Measurements from ENCODE around the gene HSPG2.

The HSPG2 gene

DNA sequence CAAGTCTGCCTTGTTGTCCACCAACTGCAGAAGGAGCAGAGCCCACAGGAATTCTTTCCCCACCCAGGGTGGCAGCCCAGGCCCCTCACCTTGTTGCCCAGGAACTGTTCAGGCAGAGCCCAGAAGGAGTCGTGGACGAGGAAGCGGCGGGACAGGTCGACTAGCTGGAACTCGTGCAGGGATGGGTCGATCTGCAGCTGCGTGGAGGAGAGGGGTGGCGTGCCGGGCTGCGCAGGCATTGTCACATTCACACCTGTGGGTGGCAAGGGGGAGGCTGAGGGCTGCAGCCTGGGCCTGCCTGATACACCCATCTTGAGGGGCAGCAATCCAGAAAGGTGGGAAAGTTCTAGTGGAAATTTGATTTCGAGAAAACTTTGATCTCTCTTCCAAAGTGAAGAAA, 55.9 kb downstream of the HSPG2 start:
- POLR2A ChIA-PET: no interaction called here
- TF ChIP-seq, protein P1, sequence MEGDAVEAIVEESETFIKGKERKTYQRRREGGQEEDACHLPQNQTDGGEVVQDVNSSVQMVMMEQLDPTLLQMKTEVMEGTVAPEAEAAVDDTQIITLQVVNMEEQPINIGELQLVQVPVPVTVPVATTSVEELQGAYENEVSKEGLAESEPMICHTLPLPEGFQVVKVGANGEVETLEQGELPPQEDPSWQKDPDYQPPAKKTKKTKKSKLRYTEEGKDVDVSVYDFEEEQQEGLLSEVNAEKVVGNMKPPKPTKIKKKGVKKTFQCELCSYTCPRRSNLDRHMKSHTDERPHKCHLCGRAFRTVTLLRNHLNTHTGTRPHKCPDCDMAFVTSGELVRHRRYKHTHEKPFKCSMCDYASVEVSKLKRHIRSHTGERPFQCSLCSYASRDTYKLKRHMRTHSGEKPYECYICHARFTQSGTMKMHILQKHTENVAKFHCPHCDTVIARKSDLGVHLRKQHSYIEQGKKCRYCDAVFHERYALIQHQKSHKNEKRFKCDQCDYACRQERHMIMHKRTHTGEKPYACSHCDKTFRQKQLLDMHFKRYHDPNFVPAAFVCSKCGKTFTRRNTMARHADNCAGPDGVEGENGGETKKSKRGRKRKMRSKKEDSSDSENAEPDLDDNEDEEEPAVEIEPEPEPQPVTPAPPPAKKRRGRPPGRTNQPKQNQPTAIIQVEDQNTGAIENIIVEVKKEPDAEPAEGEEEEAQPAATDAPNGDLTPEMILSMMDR (IDR thresholded peaks at IDR 0.05; ENCODE audit: insufficient read depth, low read length, missing control alignments): no peak
- no peak overlapping the region for H3K4me3 ChIP-seq (ENCODE audit: low read depth, low read length)
- CTCF ChIA-PET: interaction anchor here (1.3 to 2.2 kb wide), 2 partner anchors 13 to 82 kb away, joined by 3 to 7 read pairs; no protein-coding TSS in a partner anchor
- DNase-seq (ENCODE audit: low read depth, low spot score): no peak

DNA sequence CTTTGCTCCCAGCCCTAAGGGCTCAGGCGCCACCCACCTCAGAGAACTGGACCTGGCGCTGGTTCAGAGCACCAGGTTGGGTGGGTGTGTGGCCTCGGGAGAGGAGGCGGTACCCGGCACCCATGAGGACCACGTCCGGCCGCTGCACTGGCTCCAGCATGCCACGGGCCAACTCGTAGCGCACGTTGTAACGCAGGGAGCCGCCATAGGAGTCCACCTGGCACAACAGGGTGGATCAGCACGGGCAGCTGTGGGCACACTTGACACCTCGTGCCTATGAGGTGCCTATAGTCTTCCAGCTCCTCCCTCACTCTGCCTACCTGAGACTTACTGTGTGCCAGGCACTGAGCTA, 56.5 kb downstream of the HSPG2 start:
- H3K4me3 ChIP-seq (ENCODE audit: low read depth, low read length): no peak overlapping the region
- TF ChIP-seq, protein P1 (IDR thresholded peaks at IDR 0.05; ENCODE audit: insufficient read depth, low read length, missing control alignments): no peak
- ChIA-PET POLR2A (no interaction called here), CTCF (interaction anchor here (2.2 kb wide), 1 partner anchor 83 kb away, joined by 7 read pairs; no protein-coding TSS in a partner anchor)
- DNase-seq (ENCODE audit: low read depth, low spot score): no peak

DNA sequence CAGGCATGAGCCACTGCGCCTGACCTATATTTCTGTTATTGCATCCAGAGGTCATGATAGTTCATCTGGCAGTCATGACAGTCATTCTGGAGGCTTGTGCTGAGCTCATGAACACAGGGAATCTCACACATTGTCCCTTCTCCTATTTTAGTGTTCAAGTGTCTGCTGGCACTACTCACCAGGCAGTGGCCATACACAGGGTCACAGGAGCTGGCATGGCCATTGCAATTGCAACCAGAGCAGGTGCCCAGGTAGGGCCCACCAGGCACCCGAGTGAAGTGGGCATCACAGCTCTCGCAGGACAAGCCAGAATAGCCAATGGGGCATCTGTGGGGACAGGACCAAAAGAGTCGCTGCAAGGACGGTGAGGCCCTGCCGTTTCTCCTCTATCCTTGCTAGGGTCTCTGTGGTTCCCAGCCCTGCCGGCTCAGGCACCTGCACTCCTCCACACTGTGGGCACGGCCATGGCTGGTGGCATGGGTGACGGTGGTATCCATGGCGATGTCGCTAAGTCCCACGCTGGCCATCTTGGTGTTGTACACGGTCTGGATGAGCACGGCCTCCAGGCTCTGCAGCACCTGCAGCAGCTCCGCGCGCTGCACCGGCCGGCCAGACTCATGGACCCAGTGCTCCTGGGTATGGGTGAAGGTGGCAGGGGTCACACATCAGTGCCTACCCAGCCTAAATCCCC, 57.0 kb downstream of the HSPG2 start:
- TF ChIP-seq, protein P1 (IDR thresholded peaks at IDR 0.05; ENCODE audit: insufficient read depth, low read length, missing control alignments): no peak
- CTCF ChIA-PET: interaction anchor here (2.2 kb wide), 1 partner anchor 83 kb away, joined by 7 read pairs; no protein-coding TSS in a partner anchor
- no peak overlapping the region for H3K4me3 ChIP-seq (ENCODE audit: low read depth, low read length)
- POLR2A ChIA-PET: no interaction called here
- DNase-seq (ENCODE audit: low read depth, low spot score): no peak

- ChIA-PET POLR2A (no interaction called here), CTCF (interaction anchor here (0.5 to 2.2 kb wide), 2 partner anchors 19 to 84 kb away, joined by 3 to 7 read pairs; no protein-coding TSS in a partner anchor)
- no peak overlapping the region for H3K4me3 ChIP-seq (ENCODE audit: low read depth, low read length)
- TF ChIP-seq, protein P1 (IDR thresholded peaks at IDR 0.05; ENCODE audit: insufficient read depth, low read length, missing control alignments): no peak
- DNase-seq (ENCODE audit: low read depth, low spot score): no peak
These were observed 58.2 kb downstream of the HSPG2 start for GRCh38 chr1:21878840-21879478.

GRCh38 chr1:21878009-21878773, 58.9 kb downstream of the HSPG2 start:
- TF ChIP-seq, protein P1 (IDR thresholded peaks at IDR 0.05; ENCODE audit: insufficient read depth, low read length, missing control alignments): no peak
- ChIA-PET CTCF (interaction anchor here (1.1 kb wide), 1 partner anchor 86 kb away, joined by 4 read pairs; no protein-coding TSS in a partner anchor), POLR2A (no interaction called here)
- H3K4me3 ChIP-seq (ENCODE audit: low read depth, low read length): no peak overlapping the region
- no peak for DNase-seq (ENCODE audit: low read depth, low spot score)

DNA sequence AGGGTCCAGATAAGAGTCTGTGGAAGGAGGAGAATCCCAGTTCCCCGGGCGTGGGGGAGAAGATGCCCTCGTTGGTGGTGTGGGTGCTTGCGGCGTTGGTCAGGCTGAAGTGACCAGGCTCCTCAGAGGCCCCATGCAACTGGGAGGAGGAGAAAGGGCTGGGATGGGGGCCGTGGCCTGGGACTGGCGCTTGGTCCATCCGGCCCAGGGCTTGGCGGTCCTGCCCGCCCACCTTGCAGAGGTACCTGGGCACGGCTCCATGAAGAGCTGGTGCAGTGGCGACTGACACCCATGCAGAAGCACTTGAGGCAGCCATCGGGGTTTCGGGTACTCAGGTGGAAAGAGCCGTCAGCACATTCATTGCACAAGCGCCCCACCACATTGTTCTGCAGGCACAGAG, 60.8 kb downstream of the HSPG2 start:
- TF ChIP-seq, protein P1 (IDR thresholded peaks at IDR 0.05; ENCODE audit: insufficient read depth, low read length, missing control alignments): no peak
- ChIA-PET CTCF (interaction anchor here (1.1 kb wide), 1 partner anchor 10 kb away, joined by 6 read pairs; no protein-coding TSS in a partner anchor), POLR2A (no interaction called here)
- H3K4me3 ChIP-seq (ENCODE audit: low read depth, low read length): no peak overlapping the region
- DNase-seq (ENCODE audit: low read depth, low spot score): no peak
